ENCODE results near the gene MUC2.

MUC2 gene

DNA sequence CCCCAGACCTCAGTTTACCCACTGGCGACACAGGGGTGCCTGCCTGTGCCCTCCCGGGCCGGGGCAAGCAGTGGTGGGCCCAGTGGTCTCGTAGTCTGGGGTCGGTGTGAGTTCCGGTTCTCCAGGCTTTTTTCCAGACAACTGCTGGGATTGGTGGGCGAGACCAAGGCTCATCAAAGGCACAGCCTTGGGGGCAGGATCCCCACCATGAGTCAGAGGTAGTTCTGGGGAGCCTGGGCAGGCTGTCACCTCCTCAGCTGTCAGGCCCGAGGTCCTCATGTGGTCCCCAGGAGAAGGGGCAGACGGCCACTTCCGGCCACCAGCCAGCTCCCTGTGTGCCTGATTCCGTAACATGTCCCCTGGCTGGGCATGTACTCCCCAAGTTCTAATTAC is 827 bp upstream of the MUC2 start:
- no peak for DNase-seq

DNA sequence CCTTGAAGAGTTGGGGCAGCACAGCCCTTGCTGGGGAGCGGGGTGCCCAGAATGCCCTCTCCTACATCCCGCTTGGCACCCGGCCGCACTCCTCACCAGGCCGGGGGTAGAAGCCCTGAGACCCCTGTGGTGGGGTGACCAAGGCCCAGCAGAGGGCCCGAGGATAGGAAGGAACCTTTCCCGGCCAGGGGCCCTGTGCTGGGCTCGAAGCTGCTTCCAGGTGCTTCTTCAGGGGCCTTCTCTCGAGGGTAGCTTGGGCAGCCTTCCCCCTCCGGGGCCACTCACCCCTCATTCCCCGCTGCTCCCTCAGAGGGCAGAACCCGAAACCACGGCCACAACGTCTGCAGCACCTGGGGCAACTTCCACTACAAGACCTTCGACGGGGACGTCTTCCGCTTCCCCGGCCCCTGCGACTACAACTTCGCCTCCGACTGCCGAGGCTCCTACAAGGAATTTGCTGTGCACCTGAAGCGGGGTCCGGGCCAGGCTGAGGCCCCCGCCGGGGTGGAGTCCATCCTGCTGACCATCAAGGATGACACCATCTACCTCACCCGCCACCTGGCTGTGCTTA is 752 bp downstream of the MUC2 start:
- DNase-seq, result no peak

DNA sequence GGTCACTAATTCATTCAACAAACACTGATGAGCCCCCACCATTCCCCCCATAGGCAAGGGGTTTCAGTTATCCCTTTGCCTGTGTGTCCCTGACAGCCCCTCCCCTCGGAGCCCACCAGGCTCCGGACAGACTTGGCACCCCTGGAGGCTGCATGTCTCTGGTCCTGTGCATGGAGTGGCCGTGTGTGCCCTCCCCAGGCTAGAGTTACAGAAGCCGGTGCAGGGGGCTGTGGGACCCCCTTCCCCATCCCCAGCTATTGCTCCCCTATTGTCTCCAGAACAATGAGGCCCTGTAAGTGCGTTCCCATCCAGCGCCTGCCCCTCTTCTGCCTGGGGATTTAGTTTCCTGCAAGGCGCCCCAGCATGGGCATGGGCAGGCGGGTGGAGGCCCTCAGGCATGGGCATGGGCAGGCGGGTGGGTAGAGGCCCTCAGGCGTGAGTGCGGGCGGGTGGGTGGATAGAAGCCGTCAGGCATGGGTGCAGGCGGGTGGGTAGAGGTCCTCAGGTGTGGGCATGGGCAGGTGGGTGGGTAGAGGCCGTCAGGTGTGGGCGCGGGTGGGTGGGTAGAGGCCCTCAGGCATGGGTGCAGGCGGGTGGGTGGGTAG is 1.5 kb downstream of the MUC2 start:
- no peak for DNase-seq

DNA sequence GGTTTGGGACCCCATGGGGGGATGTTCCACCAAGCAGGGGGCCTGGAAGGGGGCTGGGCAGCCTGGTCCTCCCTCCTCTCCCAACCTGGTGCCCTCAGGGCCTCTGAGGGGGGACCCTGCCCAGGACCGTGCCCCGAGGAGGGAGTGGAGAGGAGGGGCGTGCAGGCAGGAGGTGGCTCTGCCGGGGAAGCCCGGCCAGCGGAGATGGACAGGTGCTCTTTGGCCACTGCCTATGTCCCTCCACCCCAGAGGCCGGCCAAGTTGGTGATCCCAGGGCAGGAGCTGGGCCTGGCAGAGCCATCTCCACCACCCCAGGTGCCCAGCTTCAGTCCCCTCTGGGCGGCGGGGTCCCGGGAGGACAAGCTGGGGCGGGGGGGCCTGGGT is 2.4 kb downstream of the MUC2 start:
- no peak for DNase-seq

DNA sequence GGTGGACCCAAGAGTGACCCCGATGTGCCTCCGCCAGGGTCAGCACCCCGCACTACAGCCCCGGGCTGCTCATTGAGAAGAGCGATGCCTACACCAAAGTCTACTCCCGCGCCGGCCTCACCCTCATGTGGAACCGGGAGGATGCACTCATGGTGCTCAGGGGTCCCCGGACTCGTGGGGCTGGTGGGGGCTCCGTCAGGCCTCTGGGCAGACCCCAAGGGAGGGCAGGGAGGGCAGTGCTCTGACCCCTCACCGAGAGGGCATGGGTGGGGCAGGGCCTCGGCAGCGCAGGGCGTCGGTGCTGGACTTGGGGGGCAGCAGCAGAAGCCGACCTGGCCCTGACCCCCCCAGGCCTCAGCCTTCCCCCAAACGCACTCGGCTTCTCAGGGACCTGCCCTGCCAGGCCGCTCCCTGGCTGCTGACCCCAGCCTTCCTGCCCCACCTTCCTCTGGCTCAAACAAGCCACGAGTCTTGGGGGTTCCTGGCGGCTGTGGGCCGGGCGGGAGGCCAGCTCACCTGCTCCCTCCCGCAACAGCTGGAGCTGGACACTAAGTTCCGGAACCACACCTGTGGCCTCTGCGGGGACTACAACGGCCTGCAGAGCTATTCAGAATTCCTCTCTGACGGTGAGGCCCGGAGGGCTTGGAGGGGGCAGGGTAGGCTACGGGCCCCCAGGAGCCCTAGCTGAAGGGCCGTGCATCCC is 2.9 kb downstream of the MUC2 start:
- DNase-seq, result no peak

DNA sequence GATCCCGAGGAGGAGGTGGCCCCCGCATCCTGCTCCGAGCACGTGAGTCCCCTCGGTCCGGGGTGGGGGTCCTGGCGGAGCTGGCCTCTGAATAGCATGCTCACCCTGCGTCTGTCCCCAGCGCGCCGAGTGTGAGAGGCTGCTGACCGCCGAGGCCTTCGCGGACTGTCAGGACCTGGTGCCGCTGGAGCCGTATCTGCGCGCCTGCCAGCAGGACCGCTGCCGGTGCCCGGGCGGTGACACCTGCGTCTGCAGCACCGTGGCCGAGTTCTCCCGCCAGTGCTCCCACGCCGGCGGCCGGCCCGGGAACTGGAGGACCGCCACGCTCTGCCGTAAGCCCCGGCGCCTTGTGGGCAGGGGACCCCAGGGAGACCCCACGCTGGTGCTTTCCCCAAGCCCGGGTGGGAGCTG is 3.5 kb downstream of the MUC2 start:
- DNase-seq, result no peak

DNA sequence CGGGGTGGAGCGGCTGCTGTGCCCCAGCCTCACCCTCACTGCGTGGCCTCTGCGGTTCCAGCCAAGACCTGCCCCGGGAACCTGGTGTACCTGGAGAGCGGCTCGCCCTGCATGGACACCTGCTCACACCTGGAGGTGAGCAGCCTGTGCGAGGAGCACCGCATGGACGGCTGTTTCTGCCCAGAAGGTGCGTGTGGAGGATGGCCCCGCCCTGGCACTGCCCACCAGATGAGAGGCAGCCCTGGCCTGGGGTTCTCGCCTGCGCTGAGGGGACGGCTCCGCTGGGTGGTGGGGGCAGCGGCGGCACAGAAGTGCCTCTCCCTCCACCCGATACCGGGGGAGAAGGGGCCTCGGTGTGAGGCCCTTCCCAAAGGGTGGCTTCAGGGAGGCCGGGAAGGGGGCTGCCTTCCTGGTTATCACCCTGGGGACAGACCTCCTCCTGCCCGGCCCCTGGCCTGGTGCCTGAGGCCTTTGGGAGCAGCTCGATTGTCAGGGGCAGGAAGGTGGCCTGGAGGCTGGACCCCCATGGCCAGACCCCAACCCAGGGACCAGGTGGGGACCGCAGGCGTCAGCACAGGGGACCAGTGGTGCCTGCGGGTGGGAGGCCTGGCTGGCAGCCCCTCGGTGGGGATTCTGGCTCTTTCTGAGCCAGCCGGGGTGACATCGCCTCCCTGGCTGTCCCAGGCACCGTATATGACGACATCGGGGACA is 7.1 kb downstream of the MUC2 start:
- DNase-seq, result no peak

DNA sequence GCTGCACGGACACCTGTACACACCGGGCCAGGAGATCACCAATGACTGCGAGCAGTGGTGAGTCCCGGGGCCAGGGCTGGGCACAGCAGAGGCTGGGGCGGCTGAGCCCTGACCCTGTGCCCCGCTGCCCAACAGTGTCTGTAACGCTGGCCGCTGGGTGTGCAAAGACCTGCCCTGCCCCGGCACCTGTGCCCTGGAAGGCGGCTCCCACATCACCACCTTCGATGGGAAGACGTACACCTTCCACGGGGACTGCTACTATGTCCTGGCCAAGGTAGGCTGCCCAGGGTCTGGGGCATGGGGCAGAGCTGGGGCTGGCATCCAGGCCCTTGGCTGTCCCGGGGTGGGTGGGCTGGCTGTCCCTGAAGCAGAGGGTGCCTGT is 7.7 kb downstream of the MUC2 start:
- DNase-seq, result no peak

DNA sequence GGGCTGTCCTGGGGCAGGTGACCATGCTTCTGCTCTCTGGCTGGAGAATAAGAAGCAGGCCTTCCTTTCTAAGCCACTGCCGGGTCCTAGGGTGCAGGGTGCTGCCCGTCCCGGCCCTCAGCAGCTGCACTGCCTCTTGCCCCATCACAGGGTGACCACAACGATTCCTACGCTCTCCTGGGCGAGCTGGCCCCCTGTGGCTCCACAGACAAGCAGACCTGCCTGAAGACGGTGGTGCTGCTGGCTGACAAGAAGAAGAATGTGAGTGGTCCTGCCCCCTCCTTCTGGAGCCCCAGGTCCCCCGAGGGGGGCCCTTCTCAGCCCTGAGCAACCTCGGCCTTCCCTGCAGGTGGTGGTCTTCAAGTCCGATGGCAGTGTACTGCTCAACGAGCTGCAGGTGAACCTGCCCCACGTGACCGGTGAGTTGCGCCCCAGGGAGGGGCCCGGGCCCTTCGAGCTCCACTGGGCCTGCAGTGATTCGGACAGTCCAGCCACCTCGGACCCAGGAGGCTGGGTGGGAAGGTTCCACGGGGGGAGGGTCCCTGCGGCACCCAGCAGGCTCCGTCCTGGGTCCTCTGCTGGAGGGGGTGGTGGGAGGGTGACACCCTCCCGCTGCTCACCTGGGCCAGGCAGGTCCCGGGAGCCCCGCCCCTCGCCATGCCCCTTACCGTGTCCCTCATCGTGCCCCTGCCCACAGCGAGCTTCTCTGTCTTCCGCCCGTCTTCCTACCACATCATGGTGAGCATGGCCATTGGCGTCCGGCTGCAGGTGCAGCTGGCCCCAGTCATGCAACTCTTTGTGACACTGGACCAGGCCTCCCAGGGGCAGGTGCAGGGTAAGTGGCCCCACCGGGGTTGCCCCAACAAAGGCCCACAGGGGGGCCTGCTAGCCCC is 8.3 kb downstream of the MUC2 start:
- no peak for DNase-seq

DNA sequence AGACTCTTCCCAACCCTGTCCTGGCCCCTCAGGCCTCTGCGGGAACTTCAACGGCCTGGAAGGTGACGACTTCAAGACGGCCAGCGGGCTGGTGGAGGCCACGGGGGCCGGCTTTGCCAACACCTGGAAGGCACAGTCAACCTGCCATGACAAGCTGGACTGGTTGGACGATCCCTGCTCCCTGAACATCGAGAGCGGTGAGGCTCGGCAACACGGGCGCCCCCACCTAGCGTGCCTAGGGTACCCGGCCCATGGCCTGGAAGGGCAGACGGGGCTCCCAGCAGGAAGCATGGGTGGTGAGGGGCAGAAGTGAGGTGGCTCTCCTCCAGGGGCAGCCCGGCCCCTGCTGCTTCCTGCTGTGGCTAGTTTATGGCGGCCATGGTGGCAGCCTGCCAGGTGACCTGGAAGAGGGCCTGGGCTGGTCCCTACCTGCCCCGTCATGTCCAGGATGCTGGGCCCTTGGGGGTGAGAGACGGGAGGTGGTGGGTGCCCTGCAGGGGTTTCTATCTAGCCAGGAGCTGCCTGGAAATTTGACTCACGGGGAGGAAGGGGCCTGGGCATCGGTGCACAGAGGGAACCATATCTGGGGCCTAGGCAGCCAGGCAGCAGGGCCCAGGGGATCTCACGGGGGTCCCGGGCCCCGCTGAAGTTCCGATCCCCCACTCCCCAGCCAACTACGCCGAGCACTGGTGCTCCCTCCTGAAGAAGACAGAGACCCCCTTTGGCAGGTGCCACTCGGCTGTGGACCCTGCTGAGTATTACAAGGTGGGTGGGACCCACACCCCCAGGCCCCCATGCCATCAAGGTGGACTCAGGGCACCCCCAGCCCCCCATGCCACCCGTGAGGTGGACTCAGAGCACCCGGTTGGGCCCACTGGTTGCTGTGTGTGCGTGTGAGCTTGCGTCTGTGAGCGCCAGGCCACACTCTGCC is 9.2 kb downstream of the MUC2 start:
- DNase-seq, result peak; percentile 18

DNA sequence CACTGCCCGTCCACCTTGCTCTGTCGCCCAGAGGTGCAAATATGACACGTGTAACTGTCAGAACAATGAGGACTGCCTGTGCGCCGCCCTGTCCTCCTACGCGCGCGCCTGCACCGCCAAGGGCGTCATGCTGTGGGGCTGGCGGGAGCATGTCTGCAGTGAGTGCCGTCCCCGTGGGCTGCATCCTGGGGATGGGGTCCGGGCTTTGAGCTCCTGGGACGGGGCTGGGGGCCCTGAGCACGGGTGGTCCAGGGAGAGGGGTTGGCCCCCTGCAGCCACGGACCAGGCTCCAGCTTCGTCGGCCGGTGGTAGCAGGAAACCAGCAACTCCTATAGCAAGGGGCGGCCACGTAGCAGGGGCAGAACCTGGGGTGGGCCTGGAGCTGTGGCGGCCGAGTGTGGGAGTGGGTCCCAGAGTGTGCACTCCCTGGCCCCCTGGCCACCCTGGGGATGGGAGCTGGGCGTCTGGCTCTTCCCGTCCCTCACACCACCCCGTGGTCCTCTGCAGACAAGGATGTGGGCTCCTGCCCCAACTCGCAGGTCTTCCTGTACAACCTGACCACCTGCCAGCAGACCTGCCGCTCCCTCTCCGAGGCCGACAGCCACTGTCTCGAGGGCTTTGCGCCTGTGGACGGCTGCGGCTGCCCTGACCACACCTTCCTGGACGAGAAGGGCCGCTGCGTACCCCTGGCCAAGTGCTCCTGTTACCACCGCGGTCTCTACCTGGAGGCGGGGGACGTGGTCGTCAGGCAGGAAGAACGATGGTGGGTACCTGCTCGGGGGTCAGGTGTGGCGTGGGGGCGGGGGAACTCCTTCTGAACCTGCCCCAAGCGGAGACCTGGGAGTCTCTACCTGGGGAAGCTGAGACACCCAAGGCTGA is 10.1 kb downstream of the MUC2 start:
- peak; percentile 6 for DNase-seq

DNA sequence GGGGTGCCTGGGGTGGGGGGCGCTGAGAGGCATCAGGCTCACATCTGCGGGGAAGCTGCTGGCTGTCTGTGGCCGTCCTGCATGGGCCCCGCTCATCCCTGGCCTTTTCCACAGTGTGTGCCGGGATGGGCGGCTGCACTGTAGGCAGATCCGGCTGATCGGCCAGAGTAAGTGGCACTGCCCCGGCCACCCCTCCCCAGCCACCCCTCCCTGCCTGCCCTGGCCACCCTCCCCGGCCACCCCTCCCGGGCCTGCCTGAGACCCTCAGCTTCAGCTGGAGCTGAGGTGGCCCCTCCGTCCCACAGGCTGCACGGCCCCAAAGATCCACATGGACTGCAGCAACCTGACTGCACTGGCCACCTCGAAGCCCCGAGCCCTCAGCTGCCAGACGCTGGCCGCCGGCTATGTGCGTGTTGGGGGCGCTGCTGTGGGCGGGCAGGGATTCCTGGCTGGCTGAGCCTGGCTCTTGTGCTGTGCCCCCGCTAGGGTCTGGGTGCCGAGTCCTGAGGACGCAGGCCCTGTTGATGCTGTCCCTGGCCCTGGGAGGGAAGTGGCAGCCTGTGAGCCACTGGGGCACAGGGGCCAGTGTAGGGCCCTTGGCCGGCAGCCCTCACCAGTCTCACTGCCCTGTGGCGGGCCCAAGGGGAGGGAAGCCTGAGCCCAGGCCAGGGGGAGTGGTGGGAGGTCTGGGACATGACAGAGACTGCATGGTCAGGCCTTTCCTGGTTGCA is 10.9 kb downstream of the MUC2 start:
- peak; percentile 7 for DNase-seq

DNA sequence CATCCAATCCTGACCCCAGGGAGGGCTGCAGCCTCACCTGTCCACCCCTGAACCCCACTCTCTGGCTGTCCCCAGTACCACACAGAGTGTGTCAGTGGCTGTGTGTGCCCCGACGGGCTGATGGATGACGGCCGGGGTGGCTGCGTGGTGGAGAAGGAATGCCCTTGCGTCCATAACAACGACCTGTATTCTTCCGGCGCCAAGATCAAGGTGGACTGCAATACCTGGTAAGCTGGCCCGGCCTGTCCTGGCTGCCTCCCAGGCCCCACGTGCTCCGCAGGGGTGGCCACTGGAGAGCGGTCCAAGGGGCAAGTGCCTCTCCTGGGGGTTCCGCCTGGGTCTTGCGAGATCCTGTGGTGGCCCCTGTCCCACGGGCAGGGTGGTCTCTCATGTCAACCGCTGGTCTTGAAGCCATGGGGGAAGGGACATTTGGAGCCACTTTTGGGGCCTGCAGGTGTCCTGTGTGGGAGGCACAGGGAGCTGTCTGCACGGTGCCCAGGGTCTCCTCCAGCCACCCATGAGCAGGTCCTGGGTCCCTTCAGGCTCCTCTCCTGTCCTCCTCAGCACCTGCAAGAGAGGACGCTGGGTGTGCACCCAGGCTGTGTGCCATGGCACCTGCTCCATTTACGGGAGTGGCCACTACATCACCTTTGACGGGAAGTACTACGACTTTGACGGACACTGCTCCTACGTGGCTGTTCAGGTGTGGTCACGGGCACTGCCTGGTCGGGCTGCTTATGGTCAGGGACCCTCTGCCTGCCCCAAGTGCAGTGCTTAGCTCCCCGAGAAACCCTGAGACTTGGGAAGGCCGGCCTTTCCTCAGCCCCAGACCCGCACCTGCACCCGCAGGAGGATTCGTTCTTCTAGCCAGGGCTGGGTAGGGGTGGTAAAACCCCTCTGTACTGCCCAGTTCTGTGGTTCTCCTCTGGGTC is 11.8 kb downstream of the MUC2 start:
- DNase-seq, result peak; percentile 10

DNA sequence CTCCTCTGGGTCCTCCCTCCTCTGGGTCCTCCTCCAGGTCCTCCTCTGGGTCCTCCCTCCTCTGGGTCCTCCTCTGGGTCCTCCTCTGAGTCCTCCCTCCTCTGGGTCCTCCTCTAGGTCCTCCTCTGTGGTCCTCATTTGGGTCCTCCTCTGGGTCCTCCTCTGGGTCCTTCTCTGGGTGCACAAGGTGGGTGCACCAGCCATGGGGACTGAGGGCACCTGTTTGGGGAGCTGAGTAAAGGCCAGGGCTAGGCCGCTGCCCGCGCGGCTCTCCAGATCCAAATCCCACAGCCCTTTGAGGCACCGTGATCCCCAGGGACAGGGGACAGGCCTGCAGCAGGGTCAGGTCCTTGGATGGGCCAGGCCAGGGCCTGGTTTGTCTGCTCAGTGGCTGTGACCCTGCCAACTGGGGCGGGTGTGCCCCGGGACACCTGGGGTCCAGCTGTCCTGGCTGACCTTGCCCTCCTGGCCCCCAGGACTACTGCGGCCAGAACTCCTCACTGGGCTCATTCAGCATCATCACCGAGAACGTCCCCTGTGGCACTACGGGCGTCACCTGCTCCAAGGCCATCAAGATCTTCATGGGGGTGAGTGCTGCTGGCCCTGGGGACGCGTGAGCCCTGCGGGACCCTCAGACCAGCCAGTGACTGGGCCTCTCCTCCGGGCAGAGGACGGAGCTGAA is 12.7 kb downstream of the MUC2 start:
- no peak for DNase-seq

DNA sequence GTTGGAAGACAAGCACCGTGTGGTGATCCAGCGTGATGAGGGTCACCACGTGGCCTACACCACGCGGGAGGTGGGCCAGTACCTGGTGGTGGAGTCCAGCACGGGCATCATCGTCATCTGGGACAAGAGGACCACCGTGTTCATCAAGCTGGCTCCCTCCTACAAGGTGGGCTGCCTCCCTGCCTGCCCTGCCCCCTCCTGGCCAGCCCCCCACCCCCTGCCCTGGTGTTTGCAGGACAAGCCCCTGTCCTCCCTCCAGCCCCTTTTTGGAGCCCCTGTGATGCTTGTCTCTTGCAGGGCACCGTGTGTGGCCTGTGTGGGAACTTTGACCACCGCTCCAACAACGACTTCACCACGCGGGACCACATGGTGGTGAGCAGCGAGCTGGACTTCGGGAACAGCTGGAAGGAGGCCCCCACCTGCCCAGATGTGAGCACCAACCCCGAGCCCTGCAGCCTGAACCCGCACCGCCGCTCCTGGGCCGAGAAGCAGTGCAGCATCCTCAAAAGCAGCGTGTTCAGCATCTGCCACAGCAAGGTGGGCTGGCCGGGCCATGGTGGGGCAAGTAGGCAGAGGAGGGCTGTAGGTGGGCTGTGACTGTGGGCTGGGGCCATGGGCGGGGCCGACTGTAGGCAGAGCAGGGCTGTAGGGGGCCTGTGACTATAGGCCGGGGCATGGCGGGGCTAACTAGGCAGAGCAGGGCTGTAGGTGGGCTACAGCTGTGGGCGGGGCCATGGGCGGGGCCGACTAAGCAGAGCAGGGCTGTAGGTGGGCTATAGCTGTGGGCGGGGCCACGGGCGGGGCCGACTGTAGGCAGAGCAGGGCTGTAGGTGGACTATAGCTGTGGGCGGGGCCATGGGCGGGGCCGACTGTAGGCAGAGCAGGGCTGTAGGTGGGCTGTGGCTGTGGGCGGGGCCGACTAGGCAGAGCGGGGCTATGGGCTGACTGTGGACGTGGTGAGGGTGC is 13.6 kb downstream of the MUC2 start:
- DNase-seq, result no peak

DNA sequence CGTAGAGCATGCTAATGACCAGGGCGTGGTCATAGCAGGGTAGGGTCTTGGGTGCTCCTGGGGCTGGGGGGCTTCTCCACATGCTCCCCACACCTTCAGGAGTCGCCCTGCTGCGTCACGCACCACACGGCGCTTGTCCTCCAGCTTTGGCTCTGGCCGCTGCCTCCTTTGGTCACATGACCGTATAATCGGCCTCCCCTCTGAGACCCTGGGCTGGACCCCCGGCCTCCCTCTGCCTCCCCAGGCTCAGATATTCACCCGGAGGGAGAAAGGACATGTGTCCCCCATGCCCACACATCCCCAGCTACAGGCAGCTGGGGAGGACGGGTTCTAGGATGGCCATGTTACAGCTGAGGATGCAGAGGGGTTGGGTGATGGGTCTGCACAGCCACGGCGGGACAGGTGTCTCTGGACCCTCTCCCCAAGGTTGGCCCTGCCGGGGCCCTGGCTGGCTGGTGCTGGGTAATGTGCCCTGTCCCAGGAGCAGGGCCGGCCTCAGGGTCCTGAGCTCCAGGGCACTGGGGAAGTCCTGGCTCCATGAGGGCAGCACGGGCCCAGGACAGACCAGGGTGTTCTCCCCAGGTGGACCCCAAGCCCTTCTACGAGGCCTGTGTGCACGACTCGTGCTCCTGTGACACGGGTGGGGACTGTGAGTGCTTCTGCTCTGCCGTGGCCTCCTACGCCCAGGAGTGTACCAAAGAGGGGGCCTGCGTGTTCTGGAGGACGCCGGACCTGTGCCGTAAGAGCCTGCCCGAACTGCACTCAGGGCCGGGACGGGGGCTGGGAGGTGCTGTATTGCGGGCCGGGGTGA is 14.5 kb downstream of the MUC2 start:
- DNase-seq, result no peak
